Neural progenitor cell (in vitro differentiated cells): ENCODE data around the gene PPP1CC.

Experiments used
- EZH2 ChIP-seq: fragments of 200-600 bp; sonication (generic); IDR thresholded peaks from 2 replicates; pipeline ENCODE4 v1.6.1; 2017; ENCODE audit warnings: antibody characterized with exemption, mild to moderate bottlenecking, moderate library complexity
- TF ChIP-seq, protein P1 (sequence below): fragments of 200-600 bp; sonication (generic); IDR thresholded peaks from 2 replicates; pipeline ENCODE4 v1.5.1; 2017; ENCODE audit warnings: antibody characterized with exemption, mild to moderate bottlenecking

- TF ChIP-seq, protein P1, sequence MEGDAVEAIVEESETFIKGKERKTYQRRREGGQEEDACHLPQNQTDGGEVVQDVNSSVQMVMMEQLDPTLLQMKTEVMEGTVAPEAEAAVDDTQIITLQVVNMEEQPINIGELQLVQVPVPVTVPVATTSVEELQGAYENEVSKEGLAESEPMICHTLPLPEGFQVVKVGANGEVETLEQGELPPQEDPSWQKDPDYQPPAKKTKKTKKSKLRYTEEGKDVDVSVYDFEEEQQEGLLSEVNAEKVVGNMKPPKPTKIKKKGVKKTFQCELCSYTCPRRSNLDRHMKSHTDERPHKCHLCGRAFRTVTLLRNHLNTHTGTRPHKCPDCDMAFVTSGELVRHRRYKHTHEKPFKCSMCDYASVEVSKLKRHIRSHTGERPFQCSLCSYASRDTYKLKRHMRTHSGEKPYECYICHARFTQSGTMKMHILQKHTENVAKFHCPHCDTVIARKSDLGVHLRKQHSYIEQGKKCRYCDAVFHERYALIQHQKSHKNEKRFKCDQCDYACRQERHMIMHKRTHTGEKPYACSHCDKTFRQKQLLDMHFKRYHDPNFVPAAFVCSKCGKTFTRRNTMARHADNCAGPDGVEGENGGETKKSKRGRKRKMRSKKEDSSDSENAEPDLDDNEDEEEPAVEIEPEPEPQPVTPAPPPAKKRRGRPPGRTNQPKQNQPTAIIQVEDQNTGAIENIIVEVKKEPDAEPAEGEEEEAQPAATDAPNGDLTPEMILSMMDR: no peak
- no peak for TF ChIP-seq EZH2
These were observed 8.8 kb downstream of the PPP1CC start for GRCh38 chr12:110733900-110734299.
